SK-N-SH treated with all-trans-retinoic acid at 6 μM for 48 hours (cell line): ENCODE data around the gene TRIM10.

Experiments
- CSDC2 ChIP-seq: fragments of 250-450 bp; sonication (Bioruptor Pico); IDR thresholded peaks from 2 replicates; pipeline ENCODE4 v1.5.0; 2020; ENCODE audit warnings: mild to moderate bottlenecking, moderate library complexity
- TF ChIP-seq, protein P1 (sequence below): fragments of 250-450 bp; sonication (Bioruptor Pico); IDR thresholded peaks from 2 replicates; pipeline ENCODE4 v1.8.0; 2020; ENCODE audit warnings: mild to moderate bottlenecking, moderate library complexity, borderline replicate concordance

DNA sequence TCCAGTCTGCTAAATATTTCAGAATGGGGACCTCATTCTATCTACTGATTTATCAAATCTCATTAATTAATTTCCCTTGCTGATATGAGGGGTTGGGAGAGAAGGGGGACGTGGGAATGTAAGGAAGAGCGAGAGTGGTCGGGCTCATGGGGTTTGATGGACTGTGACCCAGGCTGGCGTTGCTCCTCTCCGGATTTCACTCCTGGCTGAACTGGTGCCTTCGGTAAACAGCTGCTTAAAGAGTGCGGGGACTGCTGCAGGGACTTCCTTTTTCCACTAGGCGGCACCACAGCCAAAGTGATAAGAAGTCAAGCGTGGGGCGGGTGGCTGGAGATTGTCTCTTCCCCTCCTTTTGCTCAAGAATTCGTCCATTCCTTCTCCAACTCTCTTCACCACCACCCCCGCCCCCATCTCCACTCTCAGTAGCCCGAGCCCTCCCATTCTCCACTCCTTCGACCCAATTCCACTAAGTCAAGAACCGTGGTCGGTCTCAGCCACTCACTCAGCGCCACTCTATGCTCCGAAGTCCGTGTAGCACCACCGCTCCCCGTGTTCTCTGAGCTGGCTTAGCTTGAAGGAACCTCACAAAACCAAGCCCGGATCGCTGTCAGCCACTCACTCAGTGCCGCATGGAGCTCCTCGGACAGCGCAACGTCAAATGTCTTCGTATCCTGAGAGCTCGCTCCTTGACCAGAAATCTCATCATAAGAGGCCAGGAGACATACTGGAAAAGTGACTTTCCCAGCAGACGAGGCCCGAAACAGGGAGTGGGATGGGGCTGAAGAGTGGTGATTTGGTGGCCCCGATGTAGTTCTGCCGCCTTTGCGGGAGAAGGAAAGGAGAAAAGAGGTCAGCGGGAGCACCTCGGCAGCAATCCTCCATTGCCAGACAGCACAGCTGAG lies 57.8 kb downstream of the TRIM10 start:
- TF ChIP-seq, protein P1, sequence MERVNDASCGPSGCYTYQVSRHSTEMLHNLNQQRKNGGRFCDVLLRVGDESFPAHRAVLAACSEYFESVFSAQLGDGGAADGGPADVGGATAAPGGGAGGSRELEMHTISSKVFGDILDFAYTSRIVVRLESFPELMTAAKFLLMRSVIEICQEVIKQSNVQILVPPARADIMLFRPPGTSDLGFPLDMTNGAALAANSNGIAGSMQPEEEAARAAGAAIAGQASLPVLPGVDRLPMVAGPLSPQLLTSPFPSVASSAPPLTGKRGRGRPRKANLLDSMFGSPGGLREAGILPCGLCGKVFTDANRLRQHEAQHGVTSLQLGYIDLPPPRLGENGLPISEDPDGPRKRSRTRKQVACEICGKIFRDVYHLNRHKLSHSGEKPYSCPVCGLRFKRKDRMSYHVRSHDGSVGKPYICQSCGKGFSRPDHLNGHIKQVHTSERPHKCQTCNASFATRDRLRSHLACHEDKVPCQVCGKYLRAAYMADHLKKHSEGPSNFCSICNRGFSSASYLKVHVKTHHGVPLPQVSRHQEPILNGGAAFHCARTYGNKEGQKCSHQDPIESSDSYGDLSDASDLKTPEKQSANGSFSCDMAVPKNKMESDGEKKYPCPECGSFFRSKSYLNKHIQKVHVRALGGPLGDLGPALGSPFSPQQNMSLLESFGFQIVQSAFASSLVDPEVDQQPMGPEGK (CRISPR knock-in tag) = no peak
- TF ChIP-seq CSDC2 (CRISPR knock-in tag) = no peak
